Measurements from ENCODE around the gene CXCL14. TPM values are rescaled to one million over a fixed set of nuclear protein-coding genes. Genes with fewer than 3 reads are reported as not detected.

Gene CXCL14
- total RNA-seq, 1 experiment from 2014 or later, result not detected

DNA sequence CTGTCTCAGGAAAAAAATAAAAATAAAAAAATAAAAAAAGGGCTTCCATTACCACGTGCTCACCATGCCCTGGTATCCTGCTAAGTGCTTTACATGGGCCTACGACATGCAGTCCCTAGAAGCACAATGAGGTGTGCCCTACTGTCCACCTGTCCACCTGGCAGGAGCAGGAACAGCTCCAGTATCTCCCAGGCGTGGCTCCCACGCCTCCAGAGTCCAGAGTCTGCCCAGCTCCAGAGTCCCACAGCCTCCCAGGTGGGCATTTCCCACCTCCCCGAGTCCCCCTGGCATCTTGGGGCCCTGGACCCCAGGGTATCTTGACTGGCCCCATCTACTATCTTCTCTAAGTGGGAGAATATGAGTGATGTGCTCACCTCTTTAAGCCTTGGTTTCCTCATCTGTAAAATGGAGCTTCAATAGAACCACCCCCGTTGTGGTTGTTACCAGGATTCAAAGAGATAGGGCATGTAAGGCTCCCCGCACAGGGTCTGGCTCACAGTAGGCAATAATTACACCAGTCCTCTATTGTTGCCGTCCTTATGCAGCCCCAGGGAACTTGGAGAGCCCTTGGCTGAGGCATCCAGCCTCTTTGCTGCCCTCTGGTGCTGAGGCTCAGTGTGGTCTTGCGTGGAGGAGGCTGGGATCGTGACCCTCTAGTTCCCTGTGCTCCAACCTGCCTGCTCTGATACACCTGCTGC is 8.9 kb downstream of the CXCL14 start:
- no TSS peak for BruUV-seq (replicated peaks)
- POLR2A ChIA-PET, result no interaction called here

DNA sequence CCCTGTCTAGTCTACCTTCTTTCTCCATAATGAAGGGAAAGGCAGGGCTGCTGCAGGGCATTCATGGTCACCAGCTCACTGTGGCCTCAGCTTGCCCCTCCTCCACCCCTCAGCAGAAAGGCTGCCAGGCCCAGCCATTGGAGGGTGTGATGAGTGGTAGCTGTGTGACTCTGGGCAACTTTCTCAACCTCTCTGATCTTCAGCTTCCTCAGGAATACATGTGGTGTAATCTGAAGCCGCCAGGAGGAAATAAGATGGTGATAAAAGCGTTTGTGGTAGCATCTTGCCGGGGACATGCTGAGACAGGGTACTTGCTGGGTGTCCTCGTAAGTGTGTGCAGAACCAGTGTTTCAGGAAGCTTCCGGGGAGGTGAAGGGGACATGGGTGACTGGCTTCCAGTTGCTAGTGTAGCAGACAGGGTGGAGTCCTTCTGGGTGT is 9.8 kb downstream of the CXCL14 start:
- Mint-ChIP-seq H3K4me3 (ENCODE audit: unreplicated experiment) (no peak overlapping the region), H3K27me3 (ENCODE audit: insufficient read depth, unreplicated experiment) (peaks cover 5% of the 10 kb centered on the region), H3K9me3 (ENCODE audit: unreplicated experiment) (no peaks in the 10 kb centered on the region), H3K27ac (ENCODE audit: unreplicated experiment) (peak overlapping the region; percentile 26), H3K4me1 (ENCODE audit: low read depth, unreplicated experiment) (no peaks in the 10 kb centered on the region), H3K36me3 (ENCODE audit: insufficient read depth, unreplicated experiment) (no peaks in the 10 kb centered on the region)
- Histone ChIP-seq H3K36me3 (ENCODE audit: control insufficient read depth, insufficient read depth, low read length) (no peaks in the 10 kb centered on the region), H3K27me3 (replicated peaks; ENCODE audit: control insufficient read depth, insufficient read depth, low read length) (no peaks in the 10 kb centered on the region), H3K4me3 (ENCODE audit: low read depth, low read length) (no peak overlapping the region), H3K4me1 (no peaks in the 10 kb centered on the region), H3K9me3 (no peaks in the 10 kb centered on the region)
- BruUV-seq (replicated peaks), result no TSS peak
- DNase-seq, result no peak
- POLR2A ChIA-PET, result no interaction called here
- TF ChIP-seq, protein P1, sequence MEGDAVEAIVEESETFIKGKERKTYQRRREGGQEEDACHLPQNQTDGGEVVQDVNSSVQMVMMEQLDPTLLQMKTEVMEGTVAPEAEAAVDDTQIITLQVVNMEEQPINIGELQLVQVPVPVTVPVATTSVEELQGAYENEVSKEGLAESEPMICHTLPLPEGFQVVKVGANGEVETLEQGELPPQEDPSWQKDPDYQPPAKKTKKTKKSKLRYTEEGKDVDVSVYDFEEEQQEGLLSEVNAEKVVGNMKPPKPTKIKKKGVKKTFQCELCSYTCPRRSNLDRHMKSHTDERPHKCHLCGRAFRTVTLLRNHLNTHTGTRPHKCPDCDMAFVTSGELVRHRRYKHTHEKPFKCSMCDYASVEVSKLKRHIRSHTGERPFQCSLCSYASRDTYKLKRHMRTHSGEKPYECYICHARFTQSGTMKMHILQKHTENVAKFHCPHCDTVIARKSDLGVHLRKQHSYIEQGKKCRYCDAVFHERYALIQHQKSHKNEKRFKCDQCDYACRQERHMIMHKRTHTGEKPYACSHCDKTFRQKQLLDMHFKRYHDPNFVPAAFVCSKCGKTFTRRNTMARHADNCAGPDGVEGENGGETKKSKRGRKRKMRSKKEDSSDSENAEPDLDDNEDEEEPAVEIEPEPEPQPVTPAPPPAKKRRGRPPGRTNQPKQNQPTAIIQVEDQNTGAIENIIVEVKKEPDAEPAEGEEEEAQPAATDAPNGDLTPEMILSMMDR (IDR thresholded peaks at IDR 0.05; ENCODE audit: insufficient read depth in 1 of 2, low read depth in 1 of 2, low read length in 1 of 2, severe bottlenecking in 1 of 2, unreplicated experiment in 1 of 2), result no peak
- CTCF ChIA-PET, result interaction anchor here (1.0 to 4.5 kb wide), 2 partner anchors 8 to 14 kb away, joined by 3 to 82 read pairs; no protein-coding TSS in a partner anchor
- intact Hi-C loops (cut with micrococcal nuclease; ENCODE audit: unreplicated experiment), result no loop called here

More for the DNA sequence above, 8.9 kb downstream of the CXCL14 start:
- Mint-ChIP-seq H3K9me3 (ENCODE audit: unreplicated experiment) (no peaks in the 10 kb centered on the region), H3K27ac (ENCODE audit: unreplicated experiment) (no peak overlapping the region), H3K27me3 (ENCODE audit: insufficient read depth, unreplicated experiment) (peaks cover 5% of the 10 kb centered on the region), H3K36me3 (ENCODE audit: insufficient read depth, unreplicated experiment) (no peaks in the 10 kb centered on the region), H3K4me1 (ENCODE audit: low read depth, unreplicated experiment) (no peaks in the 10 kb centered on the region), H3K4me3 (ENCODE audit: unreplicated experiment) (no peak overlapping the region)
- TF ChIP-seq, protein P1 (IDR thresholded peaks at IDR 0.05; ENCODE audit: insufficient read depth in 1 of 2, low read depth in 1 of 2, low read length in 1 of 2, severe bottlenecking in 1 of 2, unreplicated experiment in 1 of 2), result peak; percentile 63 to 79
- Histone ChIP-seq H3K36me3 (ENCODE audit: control insufficient read depth, insufficient read depth, low read length) (no peaks in the 10 kb centered on the region), H3K27me3 (replicated peaks; ENCODE audit: control insufficient read depth, insufficient read depth, low read length) (no peaks in the 10 kb centered on the region), H3K4me3 (ENCODE audit: low read depth, low read length) (no peak overlapping the region), H3K4me1 (no peaks in the 10 kb centered on the region), H3K9me3 (no peaks in the 10 kb centered on the region)
- DNase-seq, result peak; percentile 75 to 80
- CTCF ChIA-PET, result interaction anchor here (0.6 to 0.9 kb wide), 5 partner anchors 9 to 342 kb away, joined by 3 to 5 read pairs (median 3); no protein-coding TSS in a partner anchor
- intact Hi-C loops (cut with micrococcal nuclease; ENCODE audit: unreplicated experiment), result loop anchor here (1.0 kb wide), 2 partner anchors 108 to 159 kb away; no protein-coding TSS in a partner anchor

DNA sequence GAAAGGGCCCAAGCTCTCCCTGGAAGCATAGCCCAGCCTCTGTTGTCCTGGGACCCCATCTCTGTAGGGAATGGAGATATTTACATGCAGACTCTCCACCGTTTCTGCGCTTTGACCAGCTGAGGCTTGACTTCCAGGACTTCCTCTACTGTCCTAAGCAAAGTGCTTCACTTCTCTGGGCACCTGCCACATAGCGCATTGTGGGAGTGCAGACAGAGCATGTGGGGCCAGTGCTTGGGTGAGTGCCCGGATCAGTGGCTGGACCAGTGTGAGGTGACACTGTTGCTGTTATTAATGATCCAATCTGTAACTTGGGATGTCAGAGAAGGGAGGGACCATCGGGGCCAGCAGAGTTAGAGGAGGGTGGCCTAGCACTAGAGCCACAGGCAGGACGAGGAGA is 10.5 kb downstream of the CXCL14 start:
- TF ChIP-seq, protein P1 (IDR thresholded peaks at IDR 0.05; ENCODE audit: insufficient read depth in 1 of 2, low read depth in 1 of 2, low read length in 1 of 2, severe bottlenecking in 1 of 2, unreplicated experiment in 1 of 2), result no peak
- intact Hi-C loops (cut with micrococcal nuclease; ENCODE audit: unreplicated experiment), result no loop called here
- no peaks in the 10 kb centered on the region for H3K36me3 ChIP-seq (ENCODE audit: control insufficient read depth, insufficient read depth, low read length)
- Mint-ChIP-seq H3K27me3 (ENCODE audit: insufficient read depth, unreplicated experiment) (peaks cover 5% of the 10 kb centered on the region), H3K4me3 (ENCODE audit: unreplicated experiment) (no peak overlapping the region), H3K36me3 (ENCODE audit: insufficient read depth, unreplicated experiment) (no peaks in the 10 kb centered on the region), H3K27ac (ENCODE audit: unreplicated experiment) (no peak overlapping the region), H3K4me1 (ENCODE audit: low read depth, unreplicated experiment) (no peaks in the 10 kb centered on the region), H3K9me3 (ENCODE audit: unreplicated experiment) (no peaks in the 10 kb centered on the region)
- BruUV-seq (replicated peaks), result no TSS peak
- H3K27me3 ChIP-seq (replicated peaks; ENCODE audit: control insufficient read depth, insufficient read depth, low read length), result no peaks in the 10 kb centered on the region
- no peaks in the 10 kb centered on the region for H3K4me1 ChIP-seq
- CTCF ChIA-PET, result interaction anchor here (1.0 to 4.5 kb wide), 2 partner anchors 7 to 13 kb away, joined by 3 to 82 read pairs; no protein-coding TSS in a partner anchor
- POLR2A ChIA-PET, result no interaction called here
- H3K9me3 ChIP-seq, result no peaks in the 10 kb centered on the region
- DNase-seq, result no peak
- no peak overlapping the region for H3K4me3 ChIP-seq (ENCODE audit: low read depth, low read length)
